Mammary epithelial cell (primary cell): Measurements from ENCODE around the gene HMGB4.

Source experiments
- EZH2 ChIP-seq: IDR thresholded peaks from 2 replicates; pipeline ENCODE4 v1.6.1; 2012; ENCODE audit warnings: low read length, inconsistent platforms, borderline replicate concordance
- TF ChIP-seq, protein P1 (sequence below), 2 donors: IDR thresholded peaks in 1 of 2; conservative IDR thresholded peaks in 1 of 2; 2 replicates each; pipeline ENCODE4 v1.5.1; 2011 to 2012; ENCODE audit warnings: inconsistent platforms in 2 of 2, low read length in 2 of 2, mild to moderate bottlenecking in 2 of 2, control low read depth in 1 of 2, low read depth in 1 of 2; ENCODE audit not compliant: insufficient read depth in 1 of 2; ENCODE audit errors: extremely low read depth in 1 of 2

DNA sequence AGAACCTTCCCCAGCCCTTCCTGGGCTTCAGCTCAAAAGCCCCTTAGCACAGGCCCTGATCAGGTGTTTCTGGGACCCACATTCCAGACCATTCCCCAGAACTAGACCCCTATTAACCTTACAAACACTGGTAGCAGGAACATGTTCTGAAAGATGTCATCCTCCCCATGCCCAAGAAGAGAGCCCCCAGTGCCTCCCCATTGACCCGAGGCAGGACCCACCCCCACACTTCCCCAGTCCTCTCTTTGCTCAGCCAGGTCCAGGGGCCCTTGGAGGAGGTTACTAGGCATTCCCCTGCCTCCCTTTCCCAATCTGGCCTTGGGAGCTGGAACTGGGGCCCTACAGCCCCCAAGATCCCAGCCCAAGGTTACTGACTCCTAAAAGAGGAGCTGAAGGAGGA lies 38.9 kb upstream of the HMGB4 start:
- TF ChIP-seq, protein P1, sequence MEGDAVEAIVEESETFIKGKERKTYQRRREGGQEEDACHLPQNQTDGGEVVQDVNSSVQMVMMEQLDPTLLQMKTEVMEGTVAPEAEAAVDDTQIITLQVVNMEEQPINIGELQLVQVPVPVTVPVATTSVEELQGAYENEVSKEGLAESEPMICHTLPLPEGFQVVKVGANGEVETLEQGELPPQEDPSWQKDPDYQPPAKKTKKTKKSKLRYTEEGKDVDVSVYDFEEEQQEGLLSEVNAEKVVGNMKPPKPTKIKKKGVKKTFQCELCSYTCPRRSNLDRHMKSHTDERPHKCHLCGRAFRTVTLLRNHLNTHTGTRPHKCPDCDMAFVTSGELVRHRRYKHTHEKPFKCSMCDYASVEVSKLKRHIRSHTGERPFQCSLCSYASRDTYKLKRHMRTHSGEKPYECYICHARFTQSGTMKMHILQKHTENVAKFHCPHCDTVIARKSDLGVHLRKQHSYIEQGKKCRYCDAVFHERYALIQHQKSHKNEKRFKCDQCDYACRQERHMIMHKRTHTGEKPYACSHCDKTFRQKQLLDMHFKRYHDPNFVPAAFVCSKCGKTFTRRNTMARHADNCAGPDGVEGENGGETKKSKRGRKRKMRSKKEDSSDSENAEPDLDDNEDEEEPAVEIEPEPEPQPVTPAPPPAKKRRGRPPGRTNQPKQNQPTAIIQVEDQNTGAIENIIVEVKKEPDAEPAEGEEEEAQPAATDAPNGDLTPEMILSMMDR (conservative IDR thresholded peaks at IDR 0.05 in 1 of 2, IDR thresholded peaks at IDR 0.05 in 1 of 2; ENCODE audit: extremely low read depth in 1 of 2, insufficient read depth in 1 of 2, low read depth in 1 of 2, low read length in 2 of 2) = no peak
- no peak for TF ChIP-seq EZH2
